HEK293T (cell line): ENCODE measurements around the gene FOXP2.

Source experiments
- CTCF ChIA-PET: fragments of 350-600 bp; formaldehyde crosslinking; extraction: SDS; loops from one replicate; lab custom pipeline; 2021; ENCODE audit warnings: antibody characterized with exemption, inconsistent platforms; lab: Yijun Ruan, JAX
- POLR2A ChIA-PET: fragments of 350-600 bp; formaldehyde crosslinking; extraction: SDS; loops from one replicate; lab custom pipeline; 2020; ENCODE audit warnings: antibody characterized with exemption, inconsistent platforms; lab: Yijun Ruan, JAX
- DNase-seq: peaks from one replicate; pipeline ENCODE4 v3.0.0; 2012; ENCODE audit warnings: mixed read lengths; ENCODE audit errors: extremely low spot score
- ARNT ChIP-seq: fragments of 450-650 bp; IDR thresholded peaks from 2 replicates; pipeline ENCODE4 v1.6.1; 2017; ENCODE audit warnings: mild to moderate bottlenecking
- BHLHE40 ChIP-seq: fragments of 450-650 bp; IDR thresholded peaks from 2 replicates; pipeline ENCODE4 v1.6.1; 2016; ENCODE audit warnings: mild to moderate bottlenecking, moderate library complexity, borderline replicate concordance
- CTBP1 ChIP-seq: fragments of 450-650 bp; IDR thresholded peaks from 2 replicates; pipeline ENCODE4 v1.6.1; 2016; ENCODE audit warnings: borderline replicate concordance
- ELF4 ChIP-seq: fragments of 450-650 bp; IDR thresholded peaks from 2 replicates; pipeline ENCODE4 v1.6.1; 2017; ENCODE audit warnings: antibody characterized with exemption
- FOXA1 ChIP-seq: fragments of 450-650 bp; IDR thresholded peaks from 2 replicates; pipeline ENCODE4 v1.6.1; 2016; ENCODE audit warnings: mild to moderate bottlenecking
- FOXK2 ChIP-seq: fragments of 450-650 bp; IDR thresholded peaks from 2 replicates; pipeline ENCODE4 v1.6.1; 2016; ENCODE audit warnings: mild to moderate bottlenecking
- FOXM1 ChIP-seq: fragments of 450-650 bp; IDR thresholded peaks from 2 replicates; pipeline ENCODE4 v1.6.1; 2017; ENCODE audit warnings: mild to moderate bottlenecking, borderline replicate concordance
- HDGF ChIP-seq: fragments of 450-650 bp; IDR thresholded peaks from 2 replicates; pipeline ENCODE4 v1.6.1; 2017; ENCODE audit warnings: antibody characterized with exemption, borderline replicate concordance
- L3MBTL2 ChIP-seq: fragments of 450-650 bp; conservative IDR thresholded peaks from 2 replicates; pipeline ENCODE4 v1.6.1; 2016; ENCODE audit warnings: mild to moderate bottlenecking
- LEF1 ChIP-seq: fragments of 450-650 bp; IDR thresholded peaks from 2 replicates; pipeline ENCODE4 v1.6.1; 2017; ENCODE audit warnings: mild to moderate bottlenecking, borderline replicate concordance
- NFRKB ChIP-seq: fragments of 450-650 bp; IDR thresholded peaks from 2 replicates; pipeline ENCODE4 v1.6.1; 2016; ENCODE audit warnings: mild to moderate bottlenecking, moderate library complexity
- PKNOX1 ChIP-seq: fragments of 450-650 bp; IDR thresholded peaks from 2 replicates; pipeline ENCODE4 v1.6.1; 2016
- SP1 ChIP-seq: fragments of 450-650 bp; IDR thresholded peaks from 2 replicates; pipeline ENCODE4 v1.6.1; 2017
- SUZ12 ChIP-seq: fragments of 450-650 bp; IDR thresholded peaks from 2 replicates; pipeline ENCODE4 v1.6.1; 2016; ENCODE audit warnings: mild to moderate bottlenecking
- TARDBP ChIP-seq: fragments of 450-650 bp; IDR thresholded peaks from 2 replicates; pipeline ENCODE4 v1.6.1; 2016
- ZNF384 ChIP-seq: fragments of 450-650 bp; IDR thresholded peaks from 2 replicates; pipeline ENCODE4 v1.6.1; 2016

The FOXP2 gene

GRCh38 chr7:114627231-114627630 lies 212.6 kb downstream of the FOXP2 start:
- ChIA-PET CTCF (no interaction called here), POLR2A (no interaction called here)
- DNase-seq, result no peak
- TF ChIP-seq SUZ12 (no peak), FOXK2 (no peak), NFRKB (no peak), FOXA1 (no peak), LEF1 (no peak), ELF4 (no peak), ARNT (no peak), L3MBTL2 (no peak), TARDBP (no peak), CTBP1 (no peak), HDGF (no peak), FOXM1 (no peak), SP1 (no peak), PKNOX1 (no peak), BHLHE40 (no peak), ZNF384 (no peak)

- no peak for DNase-seq
- POLR2A ChIA-PET, result no interaction called here
- CTCF ChIA-PET, result no interaction called here
- TF ChIP-seq SP1 (no peak), FOXM1 (no peak), FOXK2 (no peak), ARNT (no peak), CTBP1 (no peak), NFRKB (no peak), L3MBTL2 (no peak), FOXA1 (no peak), BHLHE40 (no peak), TARDBP (no peak)
Observed at GRCh38 chr7:114628362-114628761, 213.7 kb downstream of the FOXP2 start.

DNA sequence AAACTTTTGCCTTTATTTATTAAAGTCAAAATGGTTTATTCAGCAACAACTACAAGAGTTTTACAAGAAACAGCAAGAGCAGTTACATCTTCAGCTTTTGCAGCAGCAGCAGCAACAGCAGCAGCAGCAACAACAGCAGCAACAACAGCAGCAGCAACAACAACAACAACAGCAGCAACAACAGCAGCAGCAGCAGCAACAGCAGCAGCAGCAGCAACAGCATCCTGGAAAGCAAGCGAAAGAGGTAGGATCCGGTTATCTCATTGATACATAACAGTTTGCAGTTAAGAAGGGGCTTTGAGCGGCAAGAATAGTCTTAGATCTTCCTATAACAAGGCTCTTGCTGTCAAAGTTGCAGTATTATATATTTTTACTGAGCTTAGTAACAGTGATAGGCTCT lies 215.1 kb downstream of the FOXP2 start:
- ChIA-PET CTCF (no interaction called here), POLR2A (no interaction called here)
- no peak for TF ChIP-seq ELF4
- no peak for TF ChIP-seq SP1
- no peak for TF ChIP-seq TARDBP
- TF ChIP-seq FOXM1, result no peak
- no peak for TF ChIP-seq FOXK2
- no peak for TF ChIP-seq NFRKB
- no peak for TF ChIP-seq FOXA1
- TF ChIP-seq ARNT, result no peak
- no peak for TF ChIP-seq PKNOX1
- no peak for TF ChIP-seq ZNF384
- no peak for TF ChIP-seq LEF1
- TF ChIP-seq L3MBTL2, result no peak
- TF ChIP-seq BHLHE40, result no peak
- no peak for TF ChIP-seq CTBP1
- no peak for DNase-seq

DNA sequence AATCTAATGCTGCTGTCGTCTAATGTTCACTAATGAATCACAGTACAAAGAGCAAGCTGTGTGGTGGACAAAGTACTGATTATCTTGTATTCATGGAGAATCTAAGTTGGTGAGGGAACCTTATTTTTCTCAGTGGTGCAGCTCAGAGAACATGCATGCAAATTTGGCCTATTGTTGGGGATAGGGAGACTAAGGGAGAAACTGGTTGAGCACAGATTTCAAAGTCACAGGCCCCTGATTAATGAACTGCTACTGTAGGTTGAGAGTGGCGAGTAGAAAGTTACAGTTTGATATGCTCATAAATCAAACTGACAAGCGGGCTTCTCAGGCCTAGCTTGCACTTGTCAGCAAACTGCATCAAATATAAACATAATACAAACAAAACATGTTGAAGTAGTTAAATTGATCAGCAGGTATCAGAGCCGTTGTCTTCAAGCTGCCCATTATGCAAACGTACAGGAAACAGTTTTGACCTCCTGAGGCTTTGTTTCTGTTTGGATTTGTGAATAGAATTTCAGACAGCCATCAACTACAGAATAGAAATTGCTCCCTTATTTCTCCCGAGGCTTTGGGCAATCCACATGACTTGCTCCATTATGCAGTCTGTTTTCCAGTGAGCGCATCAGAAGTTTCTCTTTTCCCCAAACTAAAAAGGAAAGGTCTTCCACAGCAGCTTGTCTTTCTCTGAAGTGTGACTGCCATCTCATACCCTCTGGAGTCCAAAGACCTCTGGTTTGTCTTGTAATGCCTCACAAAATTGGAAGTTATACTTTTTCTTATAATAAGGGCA lies 215.8 kb downstream of the FOXP2 start:
- TF ChIP-seq PKNOX1 (peak; percentile 94), FOXM1 (no peak)
- CTCF ChIA-PET, result no interaction called here
- POLR2A ChIA-PET, result no interaction called here
- no peak for DNase-seq

- no peak for DNase-seq
- POLR2A ChIA-PET, result no interaction called here
- TF ChIP-seq FOXA1, result no peak
- no peak for TF ChIP-seq FOXK2
- no peak for TF ChIP-seq BHLHE40
- no peak for TF ChIP-seq TARDBP
- TF ChIP-seq PKNOX1, result no peak
- no peak for TF ChIP-seq NFRKB
- TF ChIP-seq SP1, result no peak
- TF ChIP-seq ZNF384, result no peak
- TF ChIP-seq ARNT, result no peak
- no peak for TF ChIP-seq FOXM1
- no peak for TF ChIP-seq ELF4
- TF ChIP-seq CTBP1, result no peak
- no peak for TF ChIP-seq LEF1
- no peak for TF ChIP-seq HDGF
- TF ChIP-seq L3MBTL2, result no peak
- CTCF ChIA-PET, result interaction anchor here (0.7 kb wide), 1 partner anchor 529 kb away, joined by 7 read pairs; no protein-coding TSS in a partner anchor
Observed at GRCh38 chr7:114631249-114631822, 216.7 kb downstream of the FOXP2 start.
